KBM-7 (cell line): Measurements from ENCODE around the gene ZMYND10.
"Not testable (repeated sequence)": the region's sequence is repeated elsewhere in the genome, so short reads cannot be mapped to it uniquely, and the experiment has no call there.

Experiments used
- DNase-seq: peaks from one replicate; pipeline ENCODE4 v3.0.0-alpha.2; 2015
- in situ Hi-C: fragments of 300-500 bp; cut with MboI; formaldehyde crosslinking; loops from 2 replicates; pipeline ENCODE4 v1.14.3; 2020; ENCODE audit warnings: low sequenced_read_pairs, low pct_unique_long_range_greater_than_20kb, mixed read lengths

Gene ZMYND10

DNA sequence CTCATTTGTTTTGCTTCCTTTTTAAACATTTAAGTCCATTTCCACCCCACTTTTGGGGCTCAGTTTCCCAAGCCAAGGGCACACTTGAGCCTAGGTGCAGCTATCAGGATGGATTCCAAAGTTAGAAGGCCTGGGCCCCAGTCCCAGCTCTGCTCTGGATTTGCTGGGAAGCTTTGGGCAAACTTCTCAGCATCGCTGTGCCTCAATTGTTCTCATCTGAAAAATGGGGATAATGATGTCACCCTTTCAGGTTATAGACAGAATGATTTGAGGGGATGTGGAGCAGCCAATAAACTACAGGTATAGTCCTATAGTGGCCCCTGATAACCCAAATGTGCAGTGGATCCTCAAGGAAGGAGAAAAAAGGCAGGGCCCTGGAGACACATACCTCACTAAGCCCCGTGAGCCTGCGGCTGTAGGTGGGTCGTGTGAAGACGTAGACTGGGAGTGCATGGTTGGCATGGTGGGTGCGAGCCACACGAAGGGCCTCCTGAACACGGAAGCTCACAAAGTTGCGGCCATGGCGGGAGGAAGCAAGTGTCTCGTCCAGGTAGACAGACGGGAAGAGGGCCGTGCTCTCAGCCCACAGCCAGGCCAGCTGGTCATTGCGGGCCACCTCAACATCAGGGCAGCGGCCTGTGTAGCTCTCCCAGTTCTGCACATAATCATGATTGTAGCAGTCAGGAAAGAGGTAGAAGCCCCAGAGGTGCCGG, 26.2 kb downstream of the ZMYND10 start:
- DNase-seq = no peak
- in situ Hi-C loops = no loop called here

DNA sequence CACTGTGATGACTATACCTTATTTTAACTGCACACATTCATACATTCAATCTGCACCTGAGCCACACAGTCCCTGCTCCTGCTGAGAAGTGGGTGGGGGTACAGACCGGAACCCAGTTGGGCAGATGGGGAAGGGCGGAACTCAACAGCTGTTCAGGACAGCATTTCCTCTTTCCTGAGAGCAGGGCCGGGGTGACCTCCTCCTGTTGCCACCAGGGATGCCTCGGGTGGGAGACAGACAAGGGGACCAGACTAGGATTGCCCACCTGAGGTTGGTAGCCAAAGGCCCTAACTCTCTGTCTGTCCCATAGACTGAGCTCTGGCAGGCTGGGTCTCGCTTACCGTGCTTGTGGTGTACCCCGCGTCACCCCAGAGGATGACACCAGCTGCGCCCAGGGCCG, 26.9 kb downstream of the ZMYND10 start:
- DNase-seq = no peak
- in situ Hi-C loops = no loop called here

DNA sequence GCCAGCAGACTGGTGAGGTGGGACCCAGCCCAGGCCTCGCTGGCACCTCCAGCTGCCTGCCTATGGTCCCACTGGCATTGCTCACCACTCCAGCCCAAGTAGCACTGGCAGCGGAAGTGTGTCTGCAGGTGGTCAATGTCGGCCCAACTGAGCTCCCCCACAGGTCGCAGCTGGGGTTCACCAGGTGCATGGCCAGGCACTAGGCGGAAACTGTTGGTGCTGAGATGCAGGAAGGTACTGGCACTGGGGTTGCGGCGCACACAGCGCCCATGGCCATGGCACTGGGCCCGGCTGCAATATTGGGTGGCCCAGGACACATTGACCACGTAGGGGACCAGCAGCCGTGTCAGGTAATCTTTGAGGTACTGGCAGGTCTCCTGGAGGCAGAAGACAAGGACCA, 27.4 kb downstream of the ZMYND10 start:
- no peak for DNase-seq
- in situ Hi-C loops = no loop called here

DNA sequence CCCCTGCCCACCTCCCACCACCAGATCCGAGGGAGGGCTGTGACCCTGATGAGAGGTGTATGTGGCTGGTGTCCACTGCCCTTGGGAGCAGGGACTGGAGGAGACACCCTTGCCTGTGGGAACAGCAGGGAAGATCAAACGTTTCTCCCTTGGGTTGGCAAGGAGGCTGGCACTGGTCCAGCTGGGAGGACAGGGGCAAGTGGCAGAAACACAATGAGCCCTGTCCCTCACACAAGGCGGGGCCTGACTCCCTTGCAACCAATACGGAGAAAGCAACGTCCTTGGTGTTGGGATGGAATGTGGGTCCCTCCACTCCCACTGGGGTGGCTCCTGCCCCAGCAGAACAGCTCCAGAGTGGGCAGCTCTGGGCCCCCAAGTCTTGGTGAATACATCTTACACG, 28.2 kb downstream of the ZMYND10 start:
- DNase-seq = no peak
- in situ Hi-C loops = no loop called here

DNA sequence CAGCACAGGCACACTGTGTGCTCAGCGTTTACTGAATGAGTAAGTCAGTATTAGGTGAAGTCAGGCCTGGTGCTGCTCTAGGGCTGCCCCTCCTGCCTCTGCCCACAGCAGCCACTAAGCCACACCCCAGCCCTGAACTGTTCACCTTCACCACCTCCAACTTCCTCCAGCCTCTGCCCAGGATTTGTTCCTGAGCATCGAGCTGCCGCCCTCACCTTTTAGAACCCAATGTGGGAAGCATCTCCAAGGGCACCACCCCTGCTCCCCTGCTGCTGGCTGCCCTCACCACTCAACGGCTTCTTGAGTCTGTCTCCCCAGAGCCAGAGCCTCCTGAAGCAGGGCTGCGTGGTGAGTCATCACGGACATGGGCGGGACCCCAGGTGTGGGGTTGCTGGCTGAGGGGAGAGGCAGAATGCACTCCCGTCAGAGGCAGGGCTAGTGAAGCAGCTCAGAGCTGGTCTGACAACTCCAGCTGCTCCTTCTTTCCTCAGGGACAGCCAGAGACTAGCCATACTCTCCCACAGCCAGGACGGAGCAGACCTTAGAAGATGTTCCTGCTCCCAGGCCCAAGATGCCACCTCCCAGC, 28.8 kb downstream of the ZMYND10 start:
- in situ Hi-C loops = no loop called here
- no peak for DNase-seq

DNA sequence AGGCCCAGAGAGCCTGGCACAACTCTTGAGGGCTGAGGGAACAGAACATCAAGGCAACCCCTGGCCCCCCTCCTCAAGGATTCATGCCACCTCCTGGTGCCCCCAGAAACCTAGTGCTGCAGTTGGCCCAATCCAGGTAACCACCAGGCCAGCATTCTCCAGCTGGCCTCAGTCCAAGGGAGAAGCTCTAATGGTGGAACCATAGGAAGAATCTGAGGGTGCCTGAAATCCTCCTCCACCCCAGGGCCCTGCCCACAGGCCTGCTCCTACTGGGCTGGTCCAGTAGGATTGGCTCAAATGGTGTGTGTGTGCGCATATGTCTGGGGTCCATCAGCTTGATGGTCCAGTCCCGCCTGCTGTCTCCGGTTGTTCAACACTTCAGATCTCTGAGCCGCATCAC, 30.7 kb downstream of the ZMYND10 start:
- in situ Hi-C loops = no loop called here
- no peak for DNase-seq

DNA sequence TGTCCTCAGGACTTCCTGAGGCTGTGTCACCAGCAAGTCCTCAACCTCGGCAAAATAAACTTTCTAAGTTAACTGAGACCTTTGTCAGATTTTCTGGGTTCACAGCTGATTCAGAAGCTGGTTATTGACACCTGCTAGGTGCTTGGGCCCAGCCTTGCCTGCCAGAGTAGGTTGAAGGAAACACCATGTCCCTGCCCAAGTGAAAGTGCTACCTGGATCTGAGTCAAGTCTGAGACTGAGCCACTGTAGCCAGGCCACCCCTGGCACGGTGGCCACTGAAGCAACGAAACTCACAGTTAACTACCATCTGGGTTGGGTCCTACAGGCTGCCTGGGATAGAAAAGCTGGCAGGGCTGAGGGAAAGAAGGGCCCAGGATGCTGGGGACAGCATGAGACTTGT, 31.2 kb downstream of the ZMYND10 start:
- in situ Hi-C loops = no loop called here

DNA sequence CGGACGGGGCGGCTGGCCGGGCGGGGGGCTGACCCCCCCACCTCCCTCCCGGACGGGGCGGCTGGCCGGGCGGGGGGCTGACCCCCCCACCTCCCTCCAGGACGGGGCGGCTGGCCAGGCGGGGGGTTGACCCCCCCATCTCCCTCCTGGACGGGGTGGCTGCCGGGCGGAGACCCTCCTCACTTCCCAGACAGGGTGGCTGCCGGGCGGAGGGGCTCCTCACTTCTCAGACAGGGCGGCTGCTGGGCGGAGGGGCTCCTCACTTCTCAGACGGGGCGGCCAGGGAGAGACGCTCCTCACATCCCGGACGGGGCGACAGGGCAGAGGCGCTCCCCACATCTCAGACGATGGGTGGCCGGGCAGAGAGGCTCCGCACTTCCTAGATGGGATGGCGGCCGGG, 33.5 kb downstream of the ZMYND10 start:
- in situ Hi-C loops, DNase-seq: not testable (repeated sequence)

More for the DNA sequence above, 31.2 kb downstream of the ZMYND10 start:
- DNase-seq = no peak

DNA sequence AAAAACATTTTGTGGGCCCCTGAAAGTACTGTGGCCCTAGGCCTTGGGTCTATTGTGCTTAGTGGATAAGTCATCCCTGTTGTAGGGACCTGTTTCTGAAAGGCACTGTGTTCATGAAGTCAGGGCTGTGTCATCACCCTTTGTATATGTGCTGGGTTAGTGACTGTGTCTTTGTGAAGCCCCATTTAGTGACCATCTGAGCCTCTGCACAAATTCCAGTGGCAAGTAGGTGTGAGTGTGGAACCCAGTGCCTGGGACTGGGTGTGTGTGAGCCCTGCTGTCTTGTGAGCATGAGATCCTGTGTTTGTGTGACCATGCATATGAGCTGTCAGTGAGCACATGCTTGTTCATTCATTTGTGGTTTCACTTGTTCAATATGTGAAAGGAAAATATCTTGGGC, 40.9 kb downstream of the ZMYND10 start:
- in situ Hi-C loops = no loop called here
- no peak for DNase-seq

DNA sequence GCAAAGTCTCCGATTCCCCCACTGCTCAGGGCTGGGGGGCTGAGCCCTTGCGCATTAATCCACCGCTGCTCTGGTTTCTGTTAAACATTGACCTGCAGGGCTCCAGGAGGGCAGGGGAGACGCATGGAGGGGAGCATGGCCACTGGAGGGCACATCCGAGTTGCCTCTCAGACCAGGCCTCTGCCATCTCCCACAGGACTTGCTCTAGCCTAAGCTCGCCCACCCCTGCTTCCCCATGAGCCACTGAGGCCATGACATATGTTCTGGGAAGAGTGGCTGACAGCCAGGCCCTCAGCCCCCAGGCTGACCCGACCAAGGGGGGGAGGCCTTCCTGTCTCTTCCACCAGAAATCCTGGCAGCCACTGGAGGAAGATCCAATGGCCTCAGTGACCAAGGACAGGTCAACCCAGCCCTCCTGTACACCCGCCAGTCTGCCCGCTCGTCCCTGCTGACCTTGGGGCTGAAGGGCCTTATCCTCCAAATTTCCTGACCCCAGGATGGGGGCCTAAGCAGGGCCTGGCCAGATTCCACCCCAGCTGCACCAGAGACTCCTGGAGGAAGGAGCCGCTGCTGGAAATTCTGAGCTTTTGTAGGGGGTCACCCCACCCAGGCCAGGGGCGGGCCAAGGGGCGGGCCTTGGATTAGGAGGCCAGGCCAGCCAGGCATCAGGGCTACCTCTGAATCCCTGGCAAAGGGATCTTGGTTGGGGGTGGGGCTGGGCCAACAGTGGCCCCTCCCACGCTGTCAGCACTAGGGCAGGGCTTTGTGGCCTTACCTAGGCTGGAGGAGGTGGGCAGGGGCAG, 42.3 kb downstream of the ZMYND10 start, which contains the start of gene HYAL1:
Gene HYAL1 (minus strand): TSS at position 562 of the 803 bp plus-strand sequence. CDS start 618 bp downstream, outside the sequence.
- DNase-seq = no peak
- in situ Hi-C loops = no loop called here

DNA sequence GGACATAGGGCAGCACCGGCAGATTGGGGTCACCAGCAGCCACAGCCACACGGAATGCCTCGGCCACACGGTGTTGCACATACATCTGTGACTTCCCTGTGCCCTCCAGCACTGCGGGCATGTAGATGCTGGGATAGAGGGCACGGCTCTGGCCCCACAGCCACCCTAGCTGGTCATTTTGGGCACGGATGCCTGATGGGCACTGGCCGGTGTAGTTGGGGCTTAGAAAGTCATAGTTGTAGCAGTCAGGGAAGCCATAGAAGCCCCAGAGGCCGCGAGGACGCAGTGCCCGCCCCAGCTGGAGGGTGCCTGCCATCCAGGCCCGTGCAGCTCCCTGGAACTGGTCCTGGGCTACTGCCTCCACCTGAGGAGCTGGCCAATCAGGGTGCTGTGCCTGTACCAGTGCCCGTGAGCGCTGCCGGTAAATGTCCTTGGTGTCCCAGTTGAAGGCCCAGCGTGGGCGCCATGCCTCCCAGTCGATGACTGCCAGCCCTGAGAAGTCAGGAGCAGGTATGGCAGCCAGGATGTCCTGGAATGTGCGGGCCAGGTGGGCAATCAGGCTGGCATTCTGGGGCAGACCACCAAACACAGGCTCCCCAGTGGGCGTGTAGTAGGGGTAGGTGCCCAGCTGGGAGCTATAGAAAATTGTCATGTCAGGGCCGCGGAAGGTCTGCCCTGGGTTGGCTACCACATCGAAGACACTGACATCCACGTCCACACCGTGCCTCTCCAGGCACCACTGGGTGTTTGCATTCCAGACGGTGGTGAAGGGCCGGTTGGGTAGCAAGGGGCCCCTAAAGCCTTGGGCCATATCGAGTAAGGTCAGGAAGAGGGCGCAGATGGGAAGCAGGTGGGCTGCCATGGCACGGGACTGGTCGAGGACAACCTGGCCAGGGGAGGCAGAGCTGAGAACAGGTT, 43.2 kb downstream of the ZMYND10 start:
- DNase-seq = no peak
- in situ Hi-C loops = no loop called here

DNA sequence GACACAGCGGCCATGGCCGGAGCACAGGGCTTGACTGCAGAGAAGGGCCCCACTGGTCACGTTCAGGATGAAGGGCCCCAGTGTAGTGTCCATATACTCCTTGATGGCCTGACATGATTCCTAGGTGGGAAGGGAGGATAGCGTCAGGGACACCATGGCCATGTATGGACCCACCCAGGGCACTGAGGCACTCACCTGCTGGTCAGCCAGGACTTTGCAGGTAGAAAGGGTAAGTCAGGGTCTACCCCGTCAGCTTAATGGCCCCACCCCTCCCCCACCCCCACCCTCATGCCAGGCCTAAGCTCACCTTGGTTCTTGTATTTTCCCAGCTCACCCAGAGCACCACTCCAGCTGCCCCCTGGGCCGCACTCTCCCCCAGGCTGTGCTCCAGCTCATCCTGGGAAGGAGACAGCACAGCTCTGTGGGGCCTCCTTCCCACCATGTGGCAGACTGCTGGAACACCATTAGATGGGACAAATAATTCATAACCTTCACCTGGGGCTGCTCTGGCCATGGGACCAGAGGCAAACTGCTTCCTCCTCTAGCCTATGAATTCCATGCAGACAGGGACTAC, 44.8 kb downstream of the ZMYND10 start:
- no peak for DNase-seq
- in situ Hi-C loops = no loop called here

DNA sequence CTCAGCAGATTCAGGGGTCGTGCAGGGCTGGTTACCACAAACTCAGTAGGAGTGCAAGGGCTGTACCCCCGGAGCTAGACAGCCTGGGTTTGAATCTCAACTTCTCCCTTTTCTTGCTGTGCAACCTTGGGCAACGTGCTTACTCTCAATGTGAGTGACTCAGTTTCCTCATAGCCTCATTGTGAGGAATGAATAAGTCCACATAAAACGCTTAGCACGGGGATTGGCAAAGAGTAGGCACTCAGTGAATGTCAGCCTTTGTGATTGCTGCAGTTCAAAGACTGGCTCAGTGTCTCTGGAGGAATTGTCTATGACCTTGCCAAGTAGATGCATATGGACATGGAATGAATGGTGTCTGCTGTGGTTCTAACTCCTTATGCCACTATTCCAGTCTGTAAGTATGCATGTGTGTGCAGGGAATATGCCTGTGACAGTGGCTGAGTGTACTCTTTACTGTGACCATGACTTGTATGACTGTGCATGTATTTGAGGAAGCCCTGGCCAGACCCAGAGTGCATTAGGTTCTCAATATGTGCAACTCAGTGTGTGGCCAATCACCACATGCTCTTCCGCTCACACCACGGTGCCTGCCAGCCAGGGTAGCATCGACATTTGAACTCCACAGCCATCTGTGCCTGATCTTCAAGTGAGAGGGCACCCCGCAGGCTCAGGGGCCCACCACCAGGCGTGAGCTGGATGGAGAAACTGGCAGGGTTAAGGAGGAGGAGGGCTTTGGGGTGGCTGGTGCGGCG, 45.4 kb downstream of the ZMYND10 start:
- peak; percentile 52 for DNase-seq
- in situ Hi-C loops = no loop called here

DNA sequence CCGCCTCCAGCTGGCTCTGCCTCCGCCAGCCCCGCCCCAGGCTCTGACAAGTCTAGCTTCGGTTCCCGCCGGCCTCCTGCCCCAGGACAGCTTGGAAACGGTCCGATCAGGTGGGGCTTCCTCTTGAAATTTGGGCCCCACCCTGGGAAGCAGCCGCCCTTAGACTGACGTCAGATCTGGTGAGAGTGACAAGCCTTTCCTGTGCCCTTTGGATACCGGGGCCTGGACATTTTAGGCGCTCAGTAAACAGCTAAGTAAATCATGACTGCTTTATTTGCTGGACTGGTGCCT, 45.9 kb downstream of the ZMYND10 start:
- no peak for DNase-seq
- in situ Hi-C loops = no loop called here

DNA sequence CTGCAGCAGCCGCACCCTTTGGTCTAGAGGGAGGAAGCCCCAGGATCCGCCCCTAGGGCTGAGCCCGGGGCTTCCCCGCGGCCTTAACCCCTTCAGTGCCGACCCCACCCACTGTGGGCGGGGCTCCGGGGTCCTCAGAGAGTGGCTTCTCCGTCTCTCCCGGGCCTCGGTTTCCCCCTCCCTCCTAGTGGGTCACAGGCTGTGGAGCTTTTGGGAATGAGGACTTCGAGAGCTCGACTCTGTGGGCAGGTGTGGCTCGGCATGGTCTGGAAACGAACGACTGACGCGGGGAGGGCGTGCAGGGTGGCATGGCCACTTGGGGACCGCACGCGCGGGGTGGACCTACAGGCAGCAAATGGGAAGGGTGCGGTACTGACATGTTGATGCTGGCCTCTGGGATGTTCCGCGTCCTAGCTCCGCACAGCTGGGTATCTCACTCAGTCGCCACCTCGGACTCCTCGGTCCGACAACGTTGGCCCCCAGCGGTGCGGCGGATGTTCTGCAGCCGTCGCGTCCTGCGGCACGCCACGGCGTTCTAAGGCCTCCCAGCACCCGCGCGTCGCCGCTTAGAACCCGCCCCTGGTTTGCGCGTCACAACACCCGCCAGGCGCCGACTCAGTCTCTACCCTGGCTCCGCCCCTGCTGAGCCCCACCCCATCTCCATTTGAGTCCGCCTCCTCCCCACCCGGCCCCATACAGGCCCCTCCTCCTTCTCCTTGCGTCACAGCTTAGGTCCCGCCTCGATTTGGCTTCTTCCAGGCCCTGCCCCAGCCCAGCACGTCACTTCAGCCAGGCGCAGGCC, 46.5 kb downstream of the ZMYND10 start, which contains the start of the genes HYAL3 and NAA80:
Gene HYAL3 (minus strand): TSS at position 570 of the 802 bp plus-strand sequence. CDS start 3,803 bp downstream, outside the sequence.
Gene NAA80 (minus strand): TSS at position 570 of the 802 bp plus-strand sequence. CDS start 1,942 bp downstream, outside the sequence.
- peak; percentile 99 for DNase-seq
- in situ Hi-C loops = no loop called here

DNA sequence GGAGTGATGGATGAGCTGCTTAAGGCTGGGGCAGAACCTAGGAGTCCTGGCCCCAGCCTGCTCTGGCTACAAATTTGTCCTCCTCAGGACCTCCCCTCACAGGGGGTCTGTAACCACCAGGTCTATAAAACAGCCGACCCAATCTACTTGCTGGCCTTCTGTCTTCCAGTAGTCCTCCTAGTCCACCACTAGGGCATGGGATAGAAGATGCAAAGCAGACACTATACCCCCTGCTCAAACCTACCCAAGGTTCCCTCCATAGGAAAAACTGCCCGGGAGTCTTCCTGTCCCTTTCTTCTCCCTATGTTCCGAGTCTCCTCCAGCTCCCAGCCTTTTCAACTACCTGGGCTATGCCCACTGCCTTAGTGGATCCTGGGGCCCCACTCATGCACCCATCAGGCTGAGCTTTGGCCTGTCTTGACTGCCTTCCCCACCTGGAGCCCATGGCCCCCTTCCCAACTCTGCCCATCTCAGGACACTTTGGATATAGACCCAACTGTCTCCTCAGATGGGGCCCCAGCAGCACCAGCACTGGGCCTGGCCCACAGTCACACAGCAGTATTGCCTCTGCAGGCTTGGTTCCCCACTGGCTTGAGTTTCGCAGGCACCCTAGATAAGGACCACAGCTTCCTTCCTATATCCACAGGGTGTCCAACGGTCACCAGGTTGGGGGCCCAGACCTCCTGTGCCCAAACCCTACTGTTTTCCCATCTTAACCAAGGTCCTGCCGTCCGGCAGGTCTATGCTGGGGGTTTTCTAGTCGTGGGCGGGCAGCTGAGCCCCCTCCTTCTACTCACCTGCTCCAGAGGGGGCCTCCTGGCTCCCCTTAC, 47.4 kb downstream of the ZMYND10 start:
- no peak for DNase-seq
- in situ Hi-C loops = no loop called here

DNA sequence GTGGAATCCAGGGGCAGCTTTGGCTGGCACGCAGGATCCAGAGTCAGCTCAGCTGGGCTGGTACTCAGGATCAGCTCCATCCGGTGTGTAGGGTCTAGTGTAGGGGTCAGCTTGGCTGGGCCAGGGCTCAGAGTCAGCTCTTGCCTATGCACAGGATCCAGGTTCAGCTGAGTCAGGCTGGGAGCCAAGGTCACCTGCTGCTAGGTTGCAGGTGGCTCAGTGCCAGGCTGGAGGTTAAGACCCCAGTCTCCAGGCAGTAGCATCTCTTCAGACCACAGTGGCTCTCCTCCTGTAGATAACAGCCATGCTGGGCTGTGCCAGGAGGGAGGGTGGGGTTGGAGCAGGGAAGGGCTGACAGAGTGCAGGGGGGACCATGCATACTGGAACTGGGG, 48.2 kb downstream of the ZMYND10 start:
- no peak for DNase-seq
- in situ Hi-C loops = no loop called here
